Neural progenitor cell (in vitro differentiated cells): Measurements from ENCODE around the gene OR10H5.

Experiments used
- CTCF ChIP-seq: fragments of 200-600 bp; sonication (generic); IDR thresholded peaks from 2 replicates; pipeline ENCODE4 v1.5.1; 2017; ENCODE audit warnings: antibody characterized with exemption, mild to moderate bottlenecking
- EZH2 ChIP-seq: fragments of 200-600 bp; sonication (generic); IDR thresholded peaks from 2 replicates; pipeline ENCODE4 v1.6.1; 2017; ENCODE audit warnings: antibody characterized with exemption, mild to moderate bottlenecking, moderate library complexity

GRCh38 chr19:15787611-15788155 is at the start of gene OR10H5:
- TF ChIP-seq CTCF: no peak
- TF ChIP-seq EZH2: no peak
